Posterior cingulate gyrus (tissue), 11 donors: ENCODE results near the gene KCNMA1.

Source experiments
- DNase-seq, 10 donors: peaks; one replicate each; pipeline versions ENCODE4 v3.0.0 to v3.0.0-alpha.2; 2020 to 2021; ENCODE audit warnings: mixed read lengths in 3 of 10
- intact Hi-C: fragments of 100-400 bp; cut with DNase I; formaldehyde crosslinking; loops from one replicate; pipeline ENCODE4 v1.15.1; 2023

The KCNMA1 gene

DNA sequence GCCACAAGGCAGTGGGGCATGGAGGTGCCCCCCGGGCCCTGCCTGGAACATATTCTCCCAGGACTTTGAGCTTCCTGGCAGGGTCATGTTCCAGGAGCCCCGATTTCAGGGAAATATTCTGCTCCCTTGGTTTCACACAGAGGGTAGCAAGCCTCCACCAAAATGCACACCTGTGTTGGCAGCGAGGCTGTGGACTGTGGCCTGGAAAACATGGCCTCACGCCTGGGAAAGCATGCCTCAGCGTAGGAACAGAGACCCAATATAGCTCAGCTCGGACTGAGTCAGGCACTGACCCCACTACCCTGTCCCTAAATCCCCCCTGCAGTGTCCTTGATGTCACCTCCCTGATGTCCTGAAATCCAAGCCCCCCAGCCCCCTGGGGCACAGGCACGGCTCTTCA lies 92.0 kb downstream of the KCNMA1 start:
- DNase-seq, result peak in 1 of 10 donors; percentile 81
- intact Hi-C loops, result no loop called here

DNA sequence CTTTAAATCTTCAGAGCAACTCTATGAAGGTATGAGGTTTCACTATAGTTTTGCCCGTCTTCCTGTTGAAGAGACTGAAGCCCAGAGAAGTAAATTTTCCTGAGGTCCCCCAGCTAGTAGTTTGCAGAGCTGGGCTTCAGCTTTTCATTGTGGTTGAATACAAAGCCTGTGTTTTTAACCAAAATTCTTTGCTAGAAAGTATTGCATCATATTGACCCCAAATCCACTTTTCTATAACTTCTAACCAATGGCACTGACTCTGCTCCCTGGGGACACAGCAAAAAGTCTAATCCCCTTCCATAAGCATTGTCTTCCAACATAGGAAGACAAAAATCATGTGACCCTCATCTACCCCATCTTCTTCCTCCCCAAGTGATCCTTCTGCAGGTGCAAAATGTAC lies 93.0 kb downstream of the KCNMA1 start:
- intact Hi-C loops, result no loop called here
- no peak for DNase-seq

- intact Hi-C loops, result no loop called here
- DNase-seq, result no peak
These were observed 94.8 kb downstream of the KCNMA1 start for GRCh38 chr10:77542710-77543259.

GRCh38 chr10:77541944-77542343 lies 95.7 kb downstream of the KCNMA1 start:
- intact Hi-C loops, result no loop called here
- DNase-seq, result no peak

GRCh38 chr10:77541247-77541646 lies 96.4 kb downstream of the KCNMA1 start:
- intact Hi-C loops, result no loop called here
- no peak for DNase-seq

- peak in 2 of 10 donors; percentile 43 to 87 for DNase-seq
- intact Hi-C loops, result no loop called here
These were observed 98.3 kb downstream of the KCNMA1 start for GRCh38 chr10:77539147-77539935.

- DNase-seq, result no peak
These were observed 99.8 kb downstream of the KCNMA1 start for GRCh38 chr10:77537720-77538373.

GRCh38 chr10:77537071-77537470 lies 100.5 kb downstream of the KCNMA1 start:
- DNase-seq, result no peak
- intact Hi-C loops, result no loop called here

More at GRCh38 chr10:77537720-77538373, 99.8 kb downstream of the KCNMA1 start:
- intact Hi-C loops, result no loop called here

DNA sequence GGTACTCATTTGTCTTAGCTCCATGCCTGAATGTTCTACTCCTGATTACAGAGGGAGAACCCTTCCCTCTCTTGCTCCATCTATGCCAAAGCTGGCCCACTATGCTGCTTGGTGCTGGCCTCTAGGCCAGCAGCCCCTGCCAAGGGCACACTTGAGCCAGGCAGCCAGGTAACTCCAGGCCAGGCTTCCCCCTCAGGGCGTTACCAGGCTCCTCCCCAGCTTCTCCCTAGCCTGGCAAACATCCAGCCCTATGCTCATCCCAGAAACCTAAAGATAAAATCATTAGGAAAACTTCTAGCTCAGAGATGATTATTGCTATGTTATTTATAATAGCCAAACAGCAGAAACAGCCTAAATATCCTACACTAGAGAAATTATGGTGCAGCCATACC lies 103.7 kb downstream of the KCNMA1 start:
- no peak for DNase-seq
- intact Hi-C loops, result no loop called here

GRCh38 chr10:77533146-77533886 lies 104.3 kb downstream of the KCNMA1 start:
- intact Hi-C loops, result no loop called here
- no peak for DNase-seq

DNA sequence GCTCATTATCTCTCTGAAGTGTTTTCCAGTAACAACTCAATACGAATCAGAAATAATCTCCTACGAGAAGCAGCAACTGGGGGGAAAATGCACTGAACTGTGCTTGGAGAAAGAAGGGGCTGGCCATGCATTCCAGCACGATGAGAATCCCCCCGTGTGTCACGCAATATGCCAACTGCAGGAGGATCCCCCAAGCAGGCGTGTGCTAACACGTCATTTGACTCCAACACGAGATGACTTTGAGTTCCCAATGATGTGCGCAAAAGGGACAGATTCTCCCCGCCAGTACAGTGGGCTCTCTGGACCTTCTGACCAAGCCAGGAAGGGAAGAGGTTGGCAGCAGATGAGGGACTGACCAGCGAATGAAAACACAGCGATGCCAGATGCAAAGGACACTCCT lies 105.5 kb downstream of the KCNMA1 start:
- DNase-seq, result no peak
- intact Hi-C loops, result no loop called here

GRCh38 chr10:77531441-77532001 lies 106.1 kb downstream of the KCNMA1 start:
- peak in 7 of 10 donors; percentile 51 to 93 (median 72) for DNase-seq
- intact Hi-C loops, result no loop called here

DNA sequence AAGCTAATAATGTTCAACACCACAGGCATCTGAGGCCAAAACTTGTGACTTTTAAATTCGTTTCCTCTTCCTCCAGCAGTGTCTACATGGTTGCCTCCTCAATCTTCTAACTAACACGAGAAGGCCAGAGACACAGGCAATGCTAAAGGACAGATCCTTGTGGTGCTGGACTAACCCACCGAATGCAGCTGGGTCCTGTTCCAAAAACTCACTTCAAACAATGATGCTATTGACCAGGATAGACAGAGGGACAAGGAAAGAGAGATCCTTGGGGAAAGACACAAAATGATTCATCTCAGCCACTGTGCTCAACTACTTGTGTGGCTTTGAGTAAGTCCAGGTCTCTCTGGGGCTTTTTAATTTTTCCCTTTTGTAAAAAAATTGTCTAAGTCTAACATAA lies 107.6 kb downstream of the KCNMA1 start:
- no peak for DNase-seq
- intact Hi-C loops, result no loop called here

DNA sequence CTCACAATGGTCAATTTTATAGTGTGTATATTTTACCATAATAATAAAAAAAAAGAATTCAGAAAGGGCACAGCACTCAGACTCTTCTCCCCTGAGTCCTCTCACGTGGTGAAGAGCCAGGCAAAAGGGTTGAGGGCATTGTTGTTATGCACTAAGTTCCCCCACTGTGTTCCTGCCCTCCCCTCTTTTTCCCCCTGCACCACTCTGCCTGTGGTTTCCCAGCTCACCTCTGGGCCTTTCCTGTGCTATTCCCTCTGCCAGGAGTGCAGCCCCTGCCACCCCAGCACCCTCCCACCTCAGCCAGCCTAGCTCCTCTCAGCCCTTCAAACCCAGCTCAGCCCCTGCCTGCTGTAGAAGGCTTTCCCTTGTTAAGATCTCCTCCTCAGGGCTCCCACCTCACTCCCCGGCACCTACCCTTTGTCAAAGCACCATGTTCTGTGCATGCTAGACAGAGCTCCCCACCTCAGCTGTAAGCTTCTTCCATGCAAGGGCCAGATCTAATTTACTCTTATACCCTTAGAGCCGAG lies 108.5 kb downstream of the KCNMA1 start:
- intact Hi-C loops, result no loop called here
- no peak for DNase-seq

DNA sequence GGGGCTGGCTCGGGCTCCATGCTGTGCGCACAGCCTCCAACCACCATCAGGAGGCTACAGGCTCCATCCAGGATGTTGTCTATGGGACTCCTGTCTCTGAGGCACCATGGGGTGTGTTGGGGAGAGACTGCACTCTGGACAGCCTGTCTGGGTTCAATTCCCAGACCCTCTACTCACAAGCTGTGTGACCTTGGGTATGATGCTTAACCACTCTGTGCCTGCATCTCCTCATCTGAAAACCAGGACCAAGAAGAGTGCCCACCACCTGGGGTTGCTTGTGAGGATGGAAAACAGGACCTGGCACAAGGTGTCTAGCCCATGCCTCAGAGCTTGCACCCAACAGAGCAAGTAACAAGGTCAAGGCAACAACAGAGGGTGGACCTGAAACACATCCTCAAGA lies 109.8 kb downstream of the KCNMA1 start:
- DNase-seq, result no peak
- intact Hi-C loops, result no loop called here

- intact Hi-C loops, result no loop called here
- no peak for DNase-seq
These were observed 110.6 kb downstream of the KCNMA1 start for GRCh38 chr10:77526868-77527617.

GRCh38 chr10:77524281-77524711 lies 113.3 kb downstream of the KCNMA1 start:
- no peak for DNase-seq
- intact Hi-C loops, result no loop called here

GRCh38 chr10:77522268-77522809 lies 115.3 kb downstream of the KCNMA1 start:
- intact Hi-C loops, result no loop called here
- DNase-seq, result no peak

- DNase-seq, result no peak
- intact Hi-C loops, result no loop called here
These were observed 116.6 kb downstream of the KCNMA1 start for GRCh38 chr10:77520995-77521394.

DNA sequence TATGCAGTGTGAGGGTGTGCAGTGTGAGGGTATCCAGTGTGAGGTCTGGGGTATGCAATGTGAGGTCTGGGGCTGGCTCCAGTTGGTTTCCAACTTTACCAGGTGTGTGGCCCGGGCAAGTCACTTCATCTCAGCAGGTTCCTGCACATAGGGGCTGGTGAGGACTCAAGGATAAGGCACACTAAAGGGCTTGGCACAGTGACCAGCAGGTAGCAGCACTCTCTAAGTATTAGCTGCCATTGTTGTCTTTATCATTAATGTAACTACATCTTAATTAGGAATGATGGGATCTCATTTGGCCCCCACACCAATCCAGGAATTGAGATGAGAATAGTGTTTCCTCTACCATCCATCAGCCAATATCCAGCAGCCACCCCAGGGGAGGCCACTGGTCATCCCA lies 117.3 kb downstream of the KCNMA1 start:
- intact Hi-C loops, result no loop called here
- no peak for DNase-seq
